ENCODE measurements around the gene SHKBP1. TPM values are rescaled to one million over a fixed set of nuclear protein-coding genes. Genes with fewer than 3 reads are reported as not detected.

The SHKBP1 gene
- total and polyA plus RNA-seq, 2 of the 4 experiments (the other 2 are of a cell fraction): 15.6 to 94.0 TPM

DNA sequence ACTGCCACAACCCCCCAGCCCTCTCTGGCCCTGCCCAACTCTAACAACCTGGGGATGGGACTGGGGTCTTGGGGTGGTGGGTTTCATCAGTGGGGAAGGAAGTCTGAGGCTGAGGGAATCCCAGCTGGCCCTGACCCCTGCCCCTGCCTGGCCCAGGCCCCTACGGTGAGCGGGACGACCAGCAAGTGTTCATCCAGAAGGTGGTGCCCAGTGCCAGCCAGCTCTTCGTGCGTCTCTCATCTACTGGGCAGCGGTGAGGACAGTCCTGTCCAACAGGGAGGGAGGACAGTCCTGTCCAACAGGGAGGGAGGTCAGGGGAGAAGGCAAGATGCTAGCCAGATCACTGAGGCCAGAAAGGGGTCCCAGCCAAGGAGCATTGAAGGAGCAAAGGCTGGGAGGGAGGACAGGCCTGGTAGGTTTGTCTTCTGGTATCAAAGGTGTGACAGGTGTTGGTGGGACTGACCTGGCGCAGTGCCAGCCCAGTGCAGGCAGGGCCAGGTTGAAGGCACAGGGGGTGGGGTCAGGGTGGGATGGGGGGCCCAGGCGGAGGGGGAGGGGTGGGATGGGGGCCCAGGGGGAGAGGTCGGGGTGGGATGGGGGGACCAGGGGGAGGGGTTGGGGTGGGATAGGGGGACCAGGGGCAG, 12.4 kb downstream of the SHKBP1 start:
- TF ChIP-seq MAZ (IDR thresholded peaks at IDR 0.05; ENCODE audit: borderline replicate concordance, low read depth, low read length) (no peak), POLR2A (IDR thresholded peaks at IDR 0.05; ENCODE audit: low read depth, low read length) (no peak), CTCF (conservative IDR thresholded peaks at IDR 0.05; ENCODE audit: low read depth, low read length) (no peak), MAFK (IDR thresholded peaks at IDR 0.05; ENCODE audit: low read depth, low read length) (no peak), FOS (IDR thresholded peaks at IDR 0.05; ENCODE audit: low read depth, low read length) (no peak)
- Histone ChIP-seq H2BK15ac (ENCODE audit: low read depth, low read length) (no peak overlapping the region), H4K8ac (ENCODE audit: low read depth in 2 of 2, low read length in 2 of 2) (no peak overlapping the region), H3K56ac (ENCODE audit: extremely low read depth, insufficient read depth, low read length) (no peak overlapping the region), H3K4ac (ENCODE audit: low read depth, low read length) (no peak overlapping the region), H3K4me1 (ENCODE audit: control insufficient read depth, insufficient read depth, low read length) (no peaks in the 10 kb centered on the region), H4K20me1 (ENCODE audit: insufficient read depth, low read length) (no peaks in the 10 kb centered on the region; the same call in 1 of the 2 replicates), H2AFZ (replicated peaks; ENCODE audit: low read length, poor library complexity) (no peak overlapping the region), H4K91ac (ENCODE audit: insufficient read depth, low read depth, low read length) (no peak overlapping the region), H4K5ac (ENCODE audit: low read depth, low read length) (no peak overlapping the region), H3K4me3 (ENCODE audit: insufficient read depth, low read depth, low read length) (no peak overlapping the region), H3K4me2 (ENCODE audit: low read depth, low read length) (no peak overlapping the region), H2BK5ac (ENCODE audit: low read depth, low read length, poor library complexity, severe bottlenecking) (no peak overlapping the region), H2BK20ac (ENCODE audit: low read depth, low read length) (no peak overlapping the region), H3K9me3 (ENCODE audit: control insufficient read depth, insufficient read depth, low read length) (no peaks in the 10 kb centered on the region), H3K23ac (ENCODE audit: low read depth, low read length) (no peak overlapping the region), H3K9ac (ENCODE audit: low read depth, low read length) (no peak overlapping the region), H3K79me1 (ENCODE audit: low read depth in 1 of 2, low read length in 2 of 2) (0 out of 4 replicates have a peak, but pooled peaks cover 0 to 4% of the 10 kb centered on the region in 2 experiments), H3K9me1 (ENCODE audit: insufficient read depth, low read length) (peaks cover 4% of the 10 kb centered on the region; the same call in 1 of the 2 replicates), H3K27me3 (ENCODE audit: control insufficient read depth, insufficient read depth, low read length) (no peaks in the 10 kb centered on the region), H2AK5ac (ENCODE audit: low read depth, low read length) (no peak overlapping the region), H3K18ac (ENCODE audit: low read depth, low read length) (no peak overlapping the region), H2AK9ac (replicated peaks; ENCODE audit: low read depth, low read length, poor library complexity) (no peak overlapping the region), H3K14ac (replicated peaks; ENCODE audit: low read depth, low read length) (no peak overlapping the region), H2BK120ac (ENCODE audit: low read depth, low read length) (no peak overlapping the region), H3K27ac (ENCODE audit: insufficient read depth, low read length) (no peak overlapping the region), H3K36me3 (ENCODE audit: control insufficient read depth, insufficient read depth, low read length) (peaks cover 45% of the 10 kb centered on the region)
- dilution Hi-C loops (cut with HindIII; ENCODE audit: low sequenced_read_pairs, unreplicated experiment) (no loop called here), intact Hi-C loops (cut with micrococcal nuclease) (no loop called here), in situ Hi-C loops (cut with MboI; ENCODE audit: low sequenced_read_pairs) (no loop called here)
- no peak for ATAC-seq (ENCODE audit: low read depth)
- BruUV-seq (replicated peaks): no TSS peak
- CTCF ChIA-PET: no interaction called here
- POLR2A ChIA-PET (ENCODE audit: unreplicated experiment): no interaction called here
- no peak for DNase-seq
- 90% methylated on average over 6 of the region's 9 CpGs; no CpG with 5 or more reads in 1 of the 2 experiments for WGBS, 2 experiments (ENCODE audit: extremely low coverage in 2 of 2, insufficient read length in 1 of 2)

Measured in IMR-90 (cell line).